KOPT-K1 (cell line): ENCODE data around the gene HDAC10.

Experiments
- H3K27ac ChIP-seq: fragments of 200-600 bp; sonication (generic); 2 replicates; pipeline ENCODE4 v1.5.1; 2016; ENCODE audit warnings: antibody characterized with exemption, mild to moderate bottlenecking, low read depth, low read length; ENCODE audit not compliant: poor library complexity, severe bottlenecking
- H3K36me3 ChIP-seq: fragments of 200-600 bp; sonication (generic); 2 replicates; pipeline ENCODE4 v1.5.1; 2017; ENCODE audit warnings: antibody characterized with exemption, mild to moderate bottlenecking, low read length, moderate library complexity; ENCODE audit not compliant: insufficient read depth
- H3K9me3 ChIP-seq: fragments of 200-600 bp; sonication (generic); 2 replicates; pipeline ENCODE4 v1.5.1; 2017; ENCODE audit warnings: antibody characterized with exemption, low read length, mild to moderate bottlenecking; ENCODE audit not compliant: insufficient read depth, poor library complexity, severe bottlenecking

The HDAC10 gene

GRCh38 chr22:50257451-50258360, 6.6 kb upstream of the HDAC10 start:
- Histone ChIP-seq H3K9me3 (no peaks in the 10 kb centered on the region), H3K27ac (no peak overlapping the region), H3K36me3 (no peaks in the 10 kb centered on the region)

DNA sequence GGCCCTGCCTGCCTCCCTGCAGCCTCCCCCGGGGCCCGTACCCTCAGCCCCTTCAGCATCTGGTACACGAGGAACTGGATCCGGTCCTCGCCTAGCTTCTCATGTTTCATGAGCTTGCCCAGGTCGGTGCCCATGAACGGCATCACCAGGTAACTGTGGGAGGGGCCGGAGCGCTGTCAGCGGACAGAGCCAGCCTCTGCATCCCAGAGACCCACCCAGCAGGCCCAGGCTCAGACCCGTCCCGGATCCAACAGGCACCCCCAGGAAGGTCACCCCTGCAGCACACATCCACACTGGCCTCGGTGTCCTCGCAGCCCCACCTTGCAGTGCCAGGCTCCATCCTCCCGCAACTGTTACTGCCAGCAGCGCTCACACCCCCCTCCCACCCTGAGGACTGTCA, 6.0 kb upstream of the HDAC10 start:
- Histone ChIP-seq H3K27ac (no peak overlapping the region), H3K36me3 (no peaks in the 10 kb centered on the region), H3K9me3 (no peaks in the 10 kb centered on the region)

GRCh38 chr22:50256258-50256862, 5.3 kb upstream of the HDAC10 start:
- Histone ChIP-seq H3K36me3 (no peaks in the 10 kb centered on the region), H3K9me3 (no peaks in the 10 kb centered on the region), H3K27ac (no peak overlapping the region)

- no peaks in the 10 kb centered on the region for H3K9me3 ChIP-seq
- no peak overlapping the region for H3K27ac ChIP-seq
- H3K36me3 ChIP-seq: no peaks in the 10 kb centered on the region
Observed at GRCh38 chr22:50255607-50256006, 4.5 kb upstream of the HDAC10 start.

- Histone ChIP-seq H3K27ac (no peak overlapping the region), H3K36me3 (no peaks in the 10 kb centered on the region), H3K9me3 (no peaks in the 10 kb centered on the region)
Observed at GRCh38 chr22:50255099-50255498, 4.0 kb upstream of the HDAC10 start.

- no peaks in the 10 kb centered on the region for H3K9me3 ChIP-seq
- H3K36me3 ChIP-seq: no peaks in the 10 kb centered on the region
- H3K27ac ChIP-seq: no peak overlapping the region
Observed at GRCh38 chr22:50253941-50254340, 2.9 kb upstream of the HDAC10 start.

GRCh38 chr22:50253046-50253915, 2.2 kb upstream of the HDAC10 start:
- Histone ChIP-seq H3K36me3 (no peaks in the 10 kb centered on the region), H3K9me3 (no peaks in the 10 kb centered on the region), H3K27ac (no peak overlapping the region)

DNA sequence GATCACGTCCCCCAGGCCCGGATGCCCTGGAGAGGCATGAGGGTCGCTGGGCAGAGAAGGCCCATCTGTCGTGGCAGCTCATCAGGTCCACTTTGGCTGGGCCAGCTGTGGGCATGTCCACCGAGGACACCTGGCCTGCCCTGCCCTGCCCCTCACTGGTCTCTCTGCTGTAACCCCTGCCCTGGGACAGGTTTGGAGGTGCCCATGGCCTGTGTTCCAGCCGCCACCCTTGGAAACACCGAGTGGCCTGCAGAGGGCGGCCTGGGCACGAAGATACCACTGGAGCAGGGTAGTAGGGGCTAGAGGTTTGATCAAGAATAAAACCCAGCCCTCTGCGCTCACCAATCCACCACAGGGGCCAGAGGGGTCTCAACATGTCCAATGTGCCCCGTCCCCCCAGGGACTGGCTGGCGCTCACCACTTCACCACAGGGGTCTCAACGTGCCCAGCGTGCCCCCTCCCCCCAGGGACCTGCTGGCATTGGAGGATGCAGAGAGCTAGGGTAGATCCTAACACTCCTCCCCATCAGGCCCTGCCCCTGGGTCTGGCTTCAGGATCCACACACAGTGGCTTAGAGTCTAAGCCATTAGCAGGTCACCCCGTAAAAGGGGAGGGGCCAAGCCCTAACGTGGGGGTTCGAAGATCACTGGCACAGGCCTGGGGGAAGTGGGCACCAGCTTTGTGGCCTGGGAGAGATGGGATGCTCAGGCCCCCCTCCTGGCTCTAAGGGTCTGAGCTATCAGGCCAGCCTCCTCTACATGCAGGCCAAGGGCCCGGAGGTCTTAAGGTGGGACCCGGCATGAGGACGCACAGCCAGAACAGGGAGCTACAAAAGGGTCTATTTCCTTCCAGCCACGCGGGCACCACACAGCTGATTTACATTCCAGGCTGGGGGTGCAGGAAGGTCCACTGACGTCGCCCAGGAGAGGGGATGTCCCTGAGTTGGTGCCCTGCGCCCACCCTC, 1.3 kb upstream of the HDAC10 start:
- H3K27ac ChIP-seq: no peak overlapping the region
- no peaks in the 10 kb centered on the region for H3K9me3 ChIP-seq
- H3K36me3 ChIP-seq: peaks cover 8% of the 10 kb centered on the region; the same call in 1 of the 2 replicates

- no peaks in the 10 kb centered on the region for H3K9me3 ChIP-seq
- H3K27ac ChIP-seq: no peak overlapping the region
- H3K36me3 ChIP-seq: peaks cover 16% of the 10 kb centered on the region
Observed at GRCh38 chr22:50251477-50252081, 514 bp upstream of the HDAC10 start.

- Histone ChIP-seq H3K9me3 (no peaks in the 10 kb centered on the region), H3K27ac (peak overlapping the region; percentile 53), H3K36me3 (peaks cover 24% of the 10 kb centered on the region)
Observed at GRCh38 chr22:50250249-50250554, 863 bp downstream of the HDAC10 start.

DNA sequence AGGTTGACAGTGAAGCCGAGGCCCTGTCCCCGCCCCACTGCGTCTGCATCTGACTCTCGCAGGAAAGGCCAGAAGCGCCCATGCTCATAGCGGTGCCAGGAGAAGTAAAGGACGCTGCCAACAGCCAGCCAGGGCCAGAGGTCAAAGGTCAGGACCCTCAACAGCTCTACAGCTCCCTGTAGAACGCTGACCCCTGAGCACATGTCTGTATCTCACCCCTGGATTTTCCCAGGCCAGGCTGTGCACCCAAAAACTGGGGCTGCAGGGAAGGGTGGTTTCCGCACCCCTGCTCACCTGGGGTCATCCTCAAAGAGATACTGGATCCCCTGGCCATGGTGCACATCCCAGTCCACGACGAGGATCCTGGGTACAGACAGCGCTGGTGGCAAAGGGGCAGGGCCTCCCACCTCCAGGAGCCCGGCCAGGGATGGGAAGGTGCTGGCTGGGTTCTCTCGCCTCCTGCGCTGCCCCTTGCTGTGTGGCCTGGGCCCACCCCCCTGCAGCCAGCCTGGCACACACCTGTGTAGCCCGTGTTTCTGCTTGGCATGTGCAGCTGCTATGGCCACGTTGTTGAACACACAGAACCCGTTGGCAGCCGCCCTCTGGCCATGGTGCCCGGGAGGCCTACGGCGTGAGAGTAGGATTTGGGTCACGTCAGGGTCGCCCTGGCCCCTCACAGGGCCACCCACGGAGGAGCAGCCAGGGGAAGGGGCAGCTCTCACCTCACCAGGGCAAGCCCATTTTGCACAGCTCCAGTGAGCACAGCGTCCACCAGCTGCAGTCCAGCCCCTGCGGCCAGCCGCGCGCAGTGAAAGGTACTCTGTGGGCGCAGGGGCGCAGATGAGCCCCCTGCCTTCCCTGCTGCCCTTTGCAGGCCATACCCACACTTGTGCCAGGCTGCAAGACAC, 1.5 kb downstream of the HDAC10 start:
- peak overlapping the region; percentile 53 for H3K27ac ChIP-seq
- H3K36me3 ChIP-seq: peaks cover 24% of the 10 kb centered on the region
- H3K9me3 ChIP-seq: no peaks in the 10 kb centered on the region

DNA sequence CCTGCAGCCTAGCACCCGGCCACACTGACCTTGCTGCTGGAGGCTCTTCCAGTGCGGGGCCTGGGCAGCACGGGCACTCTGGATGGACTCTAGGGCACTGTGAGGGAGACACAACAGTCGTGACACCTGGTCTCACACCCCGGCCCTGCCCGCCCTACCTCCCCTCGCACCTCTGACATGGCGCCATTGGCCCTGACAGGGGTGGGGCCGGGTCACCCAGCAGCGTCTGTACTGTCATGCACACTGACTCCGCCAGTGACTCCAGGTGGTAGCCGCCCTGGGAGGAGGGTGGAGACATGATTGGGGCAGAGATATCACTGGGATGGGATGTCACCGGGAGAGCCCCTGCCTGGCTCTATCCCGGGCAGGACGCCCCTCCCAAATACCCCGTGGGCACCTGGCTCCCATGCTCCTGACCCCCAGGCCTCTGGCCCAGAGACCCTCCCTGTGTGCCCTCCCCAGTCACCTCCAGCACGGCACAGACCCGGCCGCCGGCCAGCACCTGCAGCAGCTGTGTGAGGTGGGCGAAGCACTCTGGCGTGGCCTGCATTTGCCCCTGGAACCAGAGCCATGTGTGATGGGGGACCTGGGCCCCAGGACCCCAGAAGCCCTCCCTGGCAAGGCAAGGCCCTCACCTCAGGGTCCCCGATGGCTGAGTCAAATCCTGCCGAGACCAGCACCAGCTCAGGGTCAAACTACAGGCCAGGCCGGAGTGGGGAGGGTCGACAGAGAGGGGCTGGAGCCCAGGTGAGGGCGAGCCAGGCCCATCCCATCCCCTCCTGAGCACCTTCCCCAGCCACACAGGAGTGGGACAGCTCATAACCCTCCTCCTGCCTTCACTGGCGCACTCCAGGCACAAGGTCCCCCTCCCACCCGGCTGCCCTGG, 2.6 kb downstream of the HDAC10 start:
- Histone ChIP-seq H3K27ac (no peak overlapping the region), H3K9me3 (no peaks in the 10 kb centered on the region), H3K36me3 (peaks cover 24% of the 10 kb centered on the region)
